DMS114 treated with DMSO at 0.1 percent for 48 hours (cell line): ENCODE data around the gene ATP5MK.
A peak's percentile ranks its signal among the peaks of the same experiment; 100 is the strongest.
"Not testable (repeated sequence)": the region's sequence is repeated elsewhere in the genome, so short reads cannot be mapped to it uniquely, and the experiment has no call there.

Experiments
- DNase-seq: peaks from one replicate; lab custom pipeline; 2025; ENCODE audit not compliant: unreplicated experiment; lab: John Stamatoyannopoulos, UW

The ATP5MK gene

GRCh38 chr10:103396067-103396788, at the start of gene ATP5MK, which contains the start of gene PDCD11:
Gene ATP5MK (minus strand): TSS chr10:103396475. CDS start chr10:103392457, 4,018 bp downstream.
Gene PDCD11 (plus strand): TSS chr10:103396626. CDS start chr10:103398427, 1,801 bp downstream.
- peak; percentile 99 for DNase-seq

- DNase-seq: no peak
These were observed 49.1 kb upstream of the ATP5MK start for GRCh38 chr10:103445366-103445765.

- DNase-seq: no peak
These were observed 48.2 kb upstream of the ATP5MK start for GRCh38 chr10:103444478-103444877.

GRCh38 chr10:103443475-103444185, 47.4 kb upstream of the ATP5MK start:
- no peak for DNase-seq

GRCh38 chr10:103442031-103442461, 45.8 kb upstream of the ATP5MK start:
- no peak for DNase-seq

- DNase-seq: no peak
These were observed 45.3 kb upstream of the ATP5MK start for GRCh38 chr10:103441611-103442010.

- no peak for DNase-seq
These were observed 44.9 kb upstream of the ATP5MK start for GRCh38 chr10:103441206-103441605.

GRCh38 chr10:103440416-103440815, 44.1 kb upstream of the ATP5MK start:
- DNase-seq: no peak

- DNase-seq: no peak
These were observed 43.5 kb upstream of the ATP5MK start for GRCh38 chr10:103439776-103440175.

GRCh38 chr10:103433858-103434257, 37.6 kb upstream of the ATP5MK start:
- DNase-seq: no peak

GRCh38 chr10:103431902-103432301, 35.6 kb upstream of the ATP5MK start:
- no peak for DNase-seq

- no peak for DNase-seq
These were observed 33.4 kb upstream of the ATP5MK start for GRCh38 chr10:103429647-103430046.

- no peak for DNase-seq
These were observed 32.8 kb upstream of the ATP5MK start for GRCh38 chr10:103428989-103429643.

- no peak for DNase-seq
These were observed 31.6 kb upstream of the ATP5MK start for GRCh38 chr10:103427866-103428265.

- no peak for DNase-seq
These were observed 27.5 kb upstream of the ATP5MK start for GRCh38 chr10:103423748-103424147.

GRCh38 chr10:103419101-103419500, 22.8 kb upstream of the ATP5MK start:
- no peak for DNase-seq

- no peak for DNase-seq
These were observed 21.3 kb upstream of the ATP5MK start for GRCh38 chr10:103417601-103418000.

GRCh38 chr10:103417148-103417469, 20.8 kb upstream of the ATP5MK start:
- not testable (repeated sequence) for DNase-seq

- DNase-seq: peak; percentile 43
These were observed 20.3 kb upstream of the ATP5MK start for GRCh38 chr10:103416436-103417147.

- DNase-seq: no peak
These were observed 19.3 kb upstream of the ATP5MK start for GRCh38 chr10:103415581-103415980.

GRCh38 chr10:103413564-103413963, 17.3 kb upstream of the ATP5MK start:
- DNase-seq: no peak
